Breast epithelium (tissue), 3 donors: Measurements from ENCODE around the gene ATP2C2.

Experiments used
- POLR2A ChIP-seq: fragments of 450-650 bp; IDR thresholded peaks from one replicate; pipeline ENCODE4 v1.6.1; 2016; ENCODE audit warnings: antibody characterized with exemption, mild to moderate bottlenecking, moderate library complexity
- POLR2AphosphoS5 ChIP-seq, 3 donors: sonication (generic); formaldehyde crosslinking; IDR thresholded peaks; one replicate each; pipeline ENCODE4 v1.6.1; 2017; ENCODE audit warnings: antibody characterized with exemption in 3 of 3
- TF ChIP-seq, protein P1 (sequence below), 3 donors: fragments of 450-650 bp; IDR thresholded peaks; one replicate each; pipeline ENCODE4 v1.5.1; 2016 to 2017; ENCODE audit warnings: antibody characterized with exemption in 3 of 3, mild to moderate bottlenecking in 3 of 3, moderate library complexity in 3 of 3

DNA sequence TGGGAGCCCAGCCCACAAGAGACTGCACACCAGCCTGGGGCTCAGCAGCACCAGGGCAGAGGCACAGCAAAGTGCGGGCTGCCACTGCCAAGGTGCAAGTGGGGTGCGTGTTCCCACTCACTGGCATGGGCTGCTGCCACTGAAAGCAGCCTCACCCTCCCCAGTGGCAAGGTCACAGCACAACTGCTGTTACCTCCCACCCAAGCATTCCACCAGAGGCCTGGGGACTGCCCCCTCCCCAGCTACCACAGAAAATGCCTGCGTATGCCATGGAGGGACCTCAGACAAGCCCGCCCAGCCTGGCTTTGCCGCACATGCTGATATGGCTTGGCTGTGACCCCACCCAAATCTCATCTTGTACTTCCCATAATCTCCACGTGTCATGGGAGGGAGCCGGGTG, 103.0 kb downstream of the ATP2C2 start:
- TF ChIP-seq POLR2A, result no peak
- TF ChIP-seq, protein P1, sequence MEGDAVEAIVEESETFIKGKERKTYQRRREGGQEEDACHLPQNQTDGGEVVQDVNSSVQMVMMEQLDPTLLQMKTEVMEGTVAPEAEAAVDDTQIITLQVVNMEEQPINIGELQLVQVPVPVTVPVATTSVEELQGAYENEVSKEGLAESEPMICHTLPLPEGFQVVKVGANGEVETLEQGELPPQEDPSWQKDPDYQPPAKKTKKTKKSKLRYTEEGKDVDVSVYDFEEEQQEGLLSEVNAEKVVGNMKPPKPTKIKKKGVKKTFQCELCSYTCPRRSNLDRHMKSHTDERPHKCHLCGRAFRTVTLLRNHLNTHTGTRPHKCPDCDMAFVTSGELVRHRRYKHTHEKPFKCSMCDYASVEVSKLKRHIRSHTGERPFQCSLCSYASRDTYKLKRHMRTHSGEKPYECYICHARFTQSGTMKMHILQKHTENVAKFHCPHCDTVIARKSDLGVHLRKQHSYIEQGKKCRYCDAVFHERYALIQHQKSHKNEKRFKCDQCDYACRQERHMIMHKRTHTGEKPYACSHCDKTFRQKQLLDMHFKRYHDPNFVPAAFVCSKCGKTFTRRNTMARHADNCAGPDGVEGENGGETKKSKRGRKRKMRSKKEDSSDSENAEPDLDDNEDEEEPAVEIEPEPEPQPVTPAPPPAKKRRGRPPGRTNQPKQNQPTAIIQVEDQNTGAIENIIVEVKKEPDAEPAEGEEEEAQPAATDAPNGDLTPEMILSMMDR (IDR thresholded peaks at IDR 0.05), result no peak
- TF ChIP-seq POLR2AphosphoS5 (IDR thresholded peaks at IDR 0.05), result no peak
